Kasumi-1 (cell line): ENCODE measurements around the gene NT5C3B.
"Not testable (repeated sequence)": the region's sequence is repeated elsewhere in the genome, so short reads cannot be mapped to it uniquely, and the experiment has no call there.

ENCODE experiments used
- DNase-seq, 2 experiments: peaks; one replicate each; lab custom pipeline; 2025; lab: John Stamatoyannopoulos, UW

Gene NT5C3B

GRCh38 chr17:41835800-41836549 is at the start of gene NT5C3B:
Gene NT5C3B (minus strand): TSS chr17:41836232. CDS start chr17:41836193, 39 bp downstream.
- peak; percentile 23 to 45 for DNase-seq

- peak; percentile 30 to 45 for DNase-seq
Observed at GRCh38 chr17:41885733-41886132, 49.7 kb upstream of the NT5C3B start.

DNA sequence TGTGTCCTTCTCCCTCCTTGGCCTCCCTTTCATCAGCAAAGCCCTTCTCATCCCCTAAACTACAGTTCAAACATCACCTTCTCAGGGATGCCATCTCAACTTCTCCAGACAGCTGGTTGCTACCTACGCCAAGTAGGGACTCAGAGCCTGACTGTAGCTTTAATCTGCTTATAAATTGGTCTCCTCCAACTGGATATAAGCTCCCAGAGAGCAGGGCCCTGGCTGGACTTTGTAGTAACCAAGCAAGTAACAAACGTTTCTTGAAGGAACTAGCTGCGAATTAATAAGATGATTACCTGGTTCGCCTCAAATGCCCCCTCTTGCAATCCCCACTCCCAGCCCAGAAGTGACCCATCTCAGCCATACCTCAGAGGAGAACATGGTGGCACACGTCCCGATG is 46.7 kb upstream of the NT5C3B start:
- DNase-seq = no peak

DNA sequence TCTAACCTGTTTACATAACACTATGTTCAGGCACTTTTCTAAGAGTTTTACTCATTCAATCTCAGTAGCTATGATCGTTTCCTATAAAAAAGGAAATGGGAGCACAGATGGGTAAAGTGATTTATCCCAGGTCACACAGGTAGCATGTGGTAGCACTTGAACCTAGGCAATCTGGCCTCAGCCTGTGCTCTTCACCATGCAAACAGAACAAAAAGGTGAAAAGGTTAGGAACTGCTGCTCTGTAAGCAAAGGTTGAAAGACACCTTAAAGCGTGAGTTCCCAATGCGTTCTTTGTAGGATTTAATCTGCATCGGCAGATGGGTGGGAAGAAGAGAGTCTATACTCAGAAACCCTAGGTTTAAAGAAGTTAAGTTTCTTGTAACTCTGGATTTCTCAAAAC is 44.1 kb upstream of the NT5C3B start:
- no peak for DNase-seq

DNA sequence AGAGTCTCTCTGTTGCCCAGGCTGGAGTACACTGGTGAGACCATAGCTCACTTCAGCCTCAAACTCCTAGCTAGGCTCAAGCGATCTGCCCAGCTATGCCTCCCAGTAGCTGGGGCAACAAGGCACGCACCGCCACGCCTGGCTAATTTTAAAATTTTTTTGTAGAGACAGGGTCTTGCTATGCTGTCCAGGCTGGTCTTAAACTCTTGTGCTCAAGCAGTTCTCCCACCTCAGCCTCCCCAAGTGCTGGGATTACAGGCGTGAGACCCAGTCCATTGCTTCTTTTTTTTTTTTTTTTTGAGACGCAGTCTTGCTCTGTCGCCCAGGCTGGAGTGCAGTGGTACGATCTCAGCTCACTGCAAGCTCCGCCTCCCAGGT is 38.2 kb upstream of the NT5C3B start:
- DNase-seq = not testable (repeated sequence)

DNA sequence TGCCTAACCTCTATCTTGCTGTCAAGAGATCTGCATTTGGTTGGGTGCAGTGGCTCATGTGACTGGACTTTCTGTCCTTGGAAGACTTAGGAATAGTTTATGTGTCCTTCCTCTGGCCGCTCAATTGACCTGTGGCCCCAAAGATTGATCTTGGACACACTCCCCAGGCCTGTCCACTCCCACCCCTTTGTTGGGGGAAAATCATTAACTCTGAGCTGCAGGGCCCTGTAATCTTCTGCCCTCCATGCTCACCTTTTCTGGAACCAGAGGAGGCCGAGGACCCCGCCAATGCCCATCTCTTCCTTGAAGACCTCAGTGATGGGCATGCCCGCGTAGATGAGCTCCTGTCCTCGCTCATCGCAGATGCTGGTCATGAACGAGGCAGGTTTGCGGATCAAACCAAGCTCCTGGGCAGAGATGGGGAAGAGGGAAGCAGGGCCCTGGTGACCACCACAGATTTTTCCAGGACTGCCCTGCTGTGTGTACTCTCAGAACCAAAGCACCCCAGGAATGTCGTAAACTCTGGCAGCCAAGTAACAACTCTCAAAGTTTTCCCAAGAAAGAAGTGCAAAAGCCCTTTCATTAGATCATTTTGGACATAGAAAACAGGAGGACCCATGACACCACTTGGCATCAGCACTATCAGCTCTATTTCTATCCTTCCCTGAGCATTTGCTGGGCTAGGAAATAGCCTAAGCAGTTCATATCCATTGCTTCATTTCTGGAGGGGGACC is 37.7 kb upstream of the NT5C3B start:
- DNase-seq = no peak

GRCh38 chr17:41871789-41872188 is 35.8 kb upstream of the NT5C3B start:
- DNase-seq = no peak

GRCh38 chr17:41870627-41871026 is 34.6 kb upstream of the NT5C3B start:
- no peak for DNase-seq

GRCh38 chr17:41870097-41870496 is 34.1 kb upstream of the NT5C3B start:
- no peak for DNase-seq

GRCh38 chr17:41869426-41869825 is 33.4 kb upstream of the NT5C3B start:
- DNase-seq = no peak

DNA sequence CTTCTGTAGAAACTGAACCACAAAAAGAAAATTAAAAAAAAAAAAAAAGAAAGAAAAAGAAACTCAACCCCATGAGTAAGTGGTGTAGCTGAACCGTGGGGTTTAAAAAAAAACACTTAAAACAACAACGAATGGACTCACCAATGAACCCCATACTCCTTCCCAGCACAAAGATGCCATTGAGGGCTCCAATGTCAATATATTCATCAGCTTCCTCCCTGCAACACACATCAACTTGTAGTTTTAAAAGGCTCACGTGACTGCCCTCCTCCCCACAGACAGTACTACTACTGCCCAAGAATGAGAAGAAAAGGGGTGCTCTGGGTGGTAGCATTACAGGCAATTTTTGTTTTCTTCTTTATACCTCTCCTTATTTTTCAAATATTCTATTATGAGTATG is 32.5 kb upstream of the NT5C3B start:
- DNase-seq = no peak

- DNase-seq = no peak
Observed at GRCh38 chr17:41865596-41865893, 29.5 kb upstream of the NT5C3B start.

DNA sequence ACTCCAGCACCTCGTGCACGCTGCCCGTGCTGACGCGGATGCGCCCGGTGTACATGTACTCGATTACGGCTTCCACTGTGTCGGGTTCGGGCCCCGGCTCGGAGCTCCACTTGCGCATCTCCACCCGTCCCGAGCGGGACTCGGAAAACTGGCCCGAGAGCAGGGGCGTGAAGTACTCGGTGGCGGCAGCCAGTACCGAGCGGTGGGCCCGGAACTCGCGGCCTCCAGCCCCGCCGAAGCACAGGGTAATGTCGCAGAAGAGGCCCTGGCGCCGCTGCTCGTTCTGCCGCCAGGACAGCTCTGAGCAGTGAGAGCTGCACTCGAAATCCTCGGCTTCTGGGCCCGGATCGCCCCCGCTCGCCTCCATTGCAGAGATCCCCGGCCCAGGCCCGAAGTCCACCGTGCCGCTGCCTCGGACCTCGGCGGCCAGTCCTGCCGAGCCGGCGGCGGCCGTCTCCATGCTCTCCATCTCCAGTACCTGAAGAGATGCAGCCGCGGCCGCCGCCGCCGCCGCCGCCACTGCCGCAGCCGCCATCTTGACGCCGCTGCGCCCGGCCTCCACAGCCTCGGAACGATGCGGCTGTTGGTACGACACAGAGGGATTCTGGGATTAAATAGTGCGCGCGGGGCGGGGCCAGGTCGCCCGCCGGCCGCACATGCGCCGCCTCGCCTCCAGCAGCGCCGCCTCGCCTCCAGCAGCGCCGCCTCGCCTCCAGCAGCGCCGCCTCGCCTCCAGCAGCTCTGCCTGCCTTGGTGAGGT is 29.0 kb upstream of the NT5C3B start, which contains the start of gene KLHL11:
TSS of gene KLHL11 (minus strand) at position 588 of the 760 bp plus-strand sequence. CDS start at position 535, 53 bp downstream.
- peak; percentile 83 to 91 for DNase-seq

DNA sequence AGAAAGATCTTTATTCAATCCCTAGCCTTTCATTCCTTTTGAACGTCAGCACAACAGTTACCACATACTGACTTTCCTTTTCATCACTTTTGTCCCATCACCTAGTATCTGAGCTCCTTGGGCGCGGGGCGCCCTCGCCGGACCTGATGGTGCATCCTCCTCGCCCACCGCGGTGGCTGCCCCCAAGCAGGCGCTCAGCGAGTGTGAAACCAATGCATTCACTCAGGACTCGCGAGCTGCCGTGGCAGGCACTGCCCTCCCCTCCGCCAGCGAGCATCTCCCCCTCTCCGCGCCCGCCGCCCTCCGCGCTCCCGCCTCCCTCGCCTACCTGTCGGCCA is 28.4 kb upstream of the NT5C3B start:
- peak in 1 of 2 experiments; percentile 19 for DNase-seq

GRCh38 chr17:41863074-41863848 is 27.2 kb upstream of the NT5C3B start:
- no peak for DNase-seq

DNA sequence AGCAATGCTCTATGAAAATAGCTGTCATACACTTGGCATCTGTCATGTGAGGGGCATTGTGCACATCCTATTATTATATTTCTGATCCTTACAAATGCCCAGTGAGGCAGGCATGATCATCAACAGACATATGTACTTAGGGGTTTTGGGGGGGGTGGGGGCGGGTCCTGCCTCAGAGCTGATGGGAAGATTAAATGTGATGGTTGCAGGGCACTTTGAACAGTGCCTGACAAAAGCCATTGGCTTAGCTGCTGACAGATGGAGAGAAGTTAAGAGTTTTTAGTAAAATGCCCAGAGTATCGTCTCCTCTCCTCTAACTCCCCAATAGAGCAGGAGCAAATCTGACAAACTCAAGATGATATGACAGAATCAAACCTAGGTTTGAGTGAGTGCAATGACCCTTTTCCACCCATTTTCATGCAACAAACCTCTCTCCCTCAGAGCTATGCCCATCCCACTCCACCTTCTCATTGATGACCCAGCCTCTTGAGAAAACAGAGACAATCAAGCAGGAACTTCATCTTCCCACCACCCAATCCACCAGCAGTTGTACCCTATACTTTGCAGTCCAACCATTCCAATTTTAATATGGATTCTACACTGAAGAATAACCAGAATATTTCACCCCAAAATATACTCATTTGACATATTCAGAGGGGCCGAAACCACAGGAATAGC is 24.4 kb upstream of the NT5C3B start:
- DNase-seq = no peak

DNA sequence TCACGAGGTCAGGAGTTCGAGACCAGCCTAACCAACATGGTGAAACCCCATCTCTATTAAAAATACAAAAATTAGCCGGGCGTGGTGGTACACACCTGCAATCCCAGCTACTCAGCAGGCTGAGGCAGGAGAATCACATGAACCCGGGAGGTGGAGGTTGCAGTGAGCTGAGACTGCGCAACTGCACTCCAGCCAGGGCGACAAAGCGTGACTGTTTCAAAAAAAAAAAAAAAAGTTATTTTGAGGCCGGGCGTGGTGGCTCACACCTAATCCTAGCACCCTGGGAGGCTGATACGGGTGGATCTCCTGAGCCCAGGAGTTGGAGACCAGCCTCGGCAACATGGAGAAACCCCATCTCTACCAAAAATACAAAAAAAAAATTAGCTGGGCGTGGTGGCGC is 15.3 kb upstream of the NT5C3B start:
- DNase-seq = not testable (repeated sequence)

- no peak for DNase-seq
Observed at GRCh38 chr17:41849251-41849990, 13.4 kb upstream of the NT5C3B start.

DNA sequence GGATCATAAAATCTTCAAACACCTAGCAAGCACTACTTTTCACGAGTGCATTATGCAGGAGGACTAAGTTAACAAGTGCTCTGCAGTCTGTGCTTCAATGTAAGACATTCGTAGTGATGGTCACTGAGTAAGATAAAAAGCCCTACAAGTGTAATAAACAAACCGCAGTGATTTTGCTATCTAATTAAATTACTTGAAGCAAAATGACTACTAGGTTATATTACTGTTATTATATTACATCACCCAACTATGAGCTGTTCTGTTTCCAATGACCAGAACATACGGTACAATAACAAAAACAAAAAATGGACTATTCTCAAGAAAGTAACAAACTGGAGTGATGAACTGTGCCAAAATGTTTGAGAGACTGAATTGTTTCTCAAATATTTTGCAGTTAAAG is 12.8 kb upstream of the NT5C3B start:
- DNase-seq = no peak

- no peak for DNase-seq
Observed at GRCh38 chr17:41844971-41845370, 8.9 kb upstream of the NT5C3B start.

DNA sequence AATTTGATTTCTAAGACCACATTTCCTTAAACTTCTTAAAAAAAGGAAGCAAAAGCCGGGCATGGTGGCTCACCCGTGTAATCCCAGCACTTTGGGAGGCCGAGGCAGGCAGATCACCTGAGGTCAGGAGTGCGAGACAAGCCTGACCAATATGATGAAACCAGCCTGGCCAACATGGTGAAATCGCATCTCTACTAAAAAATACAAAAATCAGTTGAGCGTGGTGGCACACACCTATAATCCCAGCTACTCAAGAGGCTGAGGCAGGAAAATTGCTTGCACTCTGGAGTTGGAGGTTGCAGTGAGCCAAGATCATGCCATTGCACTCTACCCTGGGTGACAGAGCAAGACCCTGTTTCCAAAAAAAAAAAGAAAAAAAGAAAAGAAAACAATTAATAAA is 4.7 kb upstream of the NT5C3B start:
- not testable (repeated sequence) for DNase-seq
